Measurements from ENCODE around the gene CADPS. TPM values are rescaled to one million over a fixed set of nuclear protein-coding genes. Genes with fewer than 3 reads are reported as not detected.

The CADPS gene
- total RNA-seq, 4 donors from 2014 or later: 2.2 to 6.9 TPM; not detected in 2

GRCh38 chr3:62873451-62873760 lies 1.8 kb downstream of the CADPS start:
- no peak for TF ChIP-seq CTCF (IDR thresholded peaks at IDR 0.05)
- no peak for TF ChIP-seq POLR2A (IDR thresholded peaks at IDR 0.05)
- H3K4me3 ChIP-seq (ENCODE audit: low read depth, poor library complexity, severe bottlenecking): peak overlapping the region; percentile 35
- WGBS, 2 donors: 5 to 11% methylated on average over 4 of the region's 4 CpGs
- DNase-seq (ENCODE audit: low spot score in 2 of 2): no peak
- intact Hi-C loops (cut with DNase I; ENCODE audit: low total_unique reads): no loop called here

- TF ChIP-seq POLR2A (IDR thresholded peaks at IDR 0.05): no peak
- no peak for TF ChIP-seq CTCF (IDR thresholded peaks at IDR 0.05)
- no peak overlapping the region for H3K4me3 ChIP-seq (ENCODE audit: low read depth, poor library complexity, severe bottlenecking)
- no peak for DNase-seq (ENCODE audit: low spot score in 2 of 2)
- intact Hi-C loops (cut with DNase I; ENCODE audit: low total_unique reads): no loop called here
- WGBS, 2 donors: 57 to 64% methylated on average over 1 of the region's 1 CpG
Measured at GRCh38 chr3:62872318-62872717, 2.9 kb downstream of the CADPS start.

GRCh38 chr3:62870321-62870720 lies 4.9 kb downstream of the CADPS start:
- intact Hi-C loops (cut with DNase I; ENCODE audit: low total_unique reads): no loop called here
- no peak for DNase-seq (ENCODE audit: low spot score in 2 of 2)
- WGBS, 2 donors: 93 to 94% methylated on average over 1 of the region's 1 CpG
- H3K4me3 ChIP-seq (ENCODE audit: low read depth, poor library complexity, severe bottlenecking): no peak overlapping the region
- TF ChIP-seq POLR2A (IDR thresholded peaks at IDR 0.05) (no peak), CTCF (IDR thresholded peaks at IDR 0.05) (no peak)

- no peak for DNase-seq (ENCODE audit: low spot score in 2 of 2)
- intact Hi-C loops (cut with DNase I; ENCODE audit: low total_unique reads): no loop called here
- WGBS, 2 donors: 89 to 92% methylated on average over 3 of the region's 3 CpGs
Measured at GRCh38 chr3:62863648-62864047, 11.6 kb downstream of the CADPS start.

DNA sequence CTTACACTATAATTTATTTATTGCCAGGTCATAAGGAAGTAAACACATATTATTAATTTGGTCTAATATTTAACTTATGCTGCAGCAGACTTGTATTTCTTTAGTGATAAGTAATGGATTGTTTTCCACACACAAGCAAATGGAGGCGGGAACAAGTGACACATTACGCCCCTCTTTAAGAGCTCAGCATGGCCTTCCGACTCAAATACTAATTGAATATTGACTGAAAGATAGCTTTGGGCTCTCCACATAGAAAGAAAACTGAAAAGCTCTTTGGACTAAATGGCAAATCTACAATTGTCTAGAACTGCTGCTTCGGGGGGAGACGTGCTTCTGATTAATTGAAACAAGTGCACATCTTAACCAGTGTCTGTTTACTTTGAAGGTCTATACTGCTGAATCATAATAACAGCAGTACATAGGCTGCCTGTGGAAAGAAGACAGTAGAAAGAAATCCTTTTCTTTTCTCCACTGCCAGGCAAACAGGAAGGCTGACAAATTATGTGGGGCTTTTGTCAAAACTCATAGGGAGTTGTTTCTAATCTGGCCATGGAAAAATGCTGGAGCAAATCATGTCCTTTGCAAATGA lies 15.9 kb downstream of the CADPS start:
- H3K4me3 ChIP-seq (ENCODE audit: low read depth, poor library complexity, severe bottlenecking): no peak overlapping the region
- TF ChIP-seq POLR2A (IDR thresholded peaks at IDR 0.05) (no peak), CTCF (IDR thresholded peaks at IDR 0.05) (no peak)
- intact Hi-C loops (cut with DNase I; ENCODE audit: low total_unique reads): no loop called here
- DNase-seq (ENCODE audit: low spot score in 2 of 2): no peak
- 86 to 88% methylated on average over 5 of the region's 5 CpGs for WGBS, 2 donors

More at GRCh38 chr3:62863648-62864047, 11.6 kb downstream of the CADPS start:
- H3K4me3 ChIP-seq (ENCODE audit: low read depth, poor library complexity, severe bottlenecking): no peak overlapping the region
- TF ChIP-seq CTCF (IDR thresholded peaks at IDR 0.05) (no peak), POLR2A (IDR thresholded peaks at IDR 0.05) (no peak)

- 54 to 70% methylated on average over 4 of the region's 4 CpGs for WGBS, 2 donors
- DNase-seq (ENCODE audit: low spot score in 2 of 2): no peak
- intact Hi-C loops (cut with DNase I; ENCODE audit: low total_unique reads): no loop called here
- TF ChIP-seq CTCF (IDR thresholded peaks at IDR 0.05) (no peak), POLR2A (IDR thresholded peaks at IDR 0.05) (no peak)
- H3K4me3 ChIP-seq (ENCODE audit: low read depth, poor library complexity, severe bottlenecking): no peak overlapping the region
Measured at GRCh38 chr3:62845996-62846395, 29.2 kb downstream of the CADPS start.
